ENCODE results near the gene C13orf46. TPM values are rescaled to one million over a fixed set of nuclear protein-coding genes. Genes with fewer than 3 reads are reported as not detected.

C13orf46 gene
- 1 to 10 TPM; 7.2 to 7.9 TPM for total RNA-seq

GRCh38 chr13:113973218-113974164, at the start of gene C13orf46:
TSS of gene C13orf46 (minus strand) at chr13:113974076. CDS start at chr13:113973997, 79 bp downstream.

Other genes starting within 250 kb of the C13orf46 start
- 1 to 10 TPM; 1.0 TPM for gene TMEM255B, start 214.8 kb downstream of the C13orf46 start, total RNA-seq
- 1 to 10 TPM; 3.0 to 3.5 TPM for gene GAS6, start 110.0 kb downstream of the C13orf46 start, total RNA-seq
- gene RASA3, start 158.5 kb upstream of the C13orf46 start, total RNA-seq, result 100 to 1,000 TPM; 124 to 125 TPM
- gene CFAP97D2, start 205.2 kb upstream of the C13orf46 start, total RNA-seq, result under 1 TPM in 1 of 2 experiments, not detected in 1; 0.22 TPM

Data from activated naive CD4-positive, alpha-beta T cell treated with anti-CD3 and anti-CD28 coated beads, Interleukin-2, amount 10 ng/mL, durations not matched to agents 5 hours and 36 hours (primary cell).